Loucy (cell line): Measurements from ENCODE around the gene MYRIP.

Experiments used
- H2AFZ ChIP-seq: fragments of 200-600 bp; sonication (generic); 2 replicates; pipeline ENCODE4 v1.6.0; 2016; ENCODE audit warnings: antibody characterized with exemption, mild to moderate bottlenecking, low read length, moderate library complexity
- H3F3A ChIP-seq: fragments of 200-600 bp; 2 replicates; pipeline ENCODE4 v1.6.0; 2016; ENCODE audit warnings: antibody characterized with exemption, low read depth, mild to moderate bottlenecking
- H3K27me3 ChIP-seq: fragments of 200-600 bp; sonication (generic); 2 replicates; pipeline ENCODE4 v1.6.1; 2014; ENCODE audit warnings: low read length, mild to moderate bottlenecking; ENCODE audit not compliant: insufficient read depth, poor library complexity, severe bottlenecking
- H3K36me3 ChIP-seq: fragments of 200-600 bp; sonication (generic); 2 replicates; pipeline ENCODE4 v1.6.1; 2016; ENCODE audit warnings: low read length; ENCODE audit not compliant: insufficient read depth
- H3K4me1 ChIP-seq: fragments of 200-600 bp; sonication (generic); 2 replicates; pipeline ENCODE4 v1.5.1; 2014; ENCODE audit warnings: low read length, mild to moderate bottlenecking; ENCODE audit not compliant: insufficient read depth, poor library complexity, severe bottlenecking
- H3K4me2 ChIP-seq: fragments of 200-600 bp; sonication (generic); 2 replicates; pipeline ENCODE4 v1.6.0; 2014; ENCODE audit warnings: antibody characterized with exemption, low read length, low read depth, mild to moderate bottlenecking; ENCODE audit not compliant: poor library complexity, severe bottlenecking
- H3K4me3 ChIP-seq: fragments of 200-600 bp; sonication (generic); 2 replicates; pipeline ENCODE4 v1.5.1; 2014; ENCODE audit warnings: low read length, mild to moderate bottlenecking, mixed read lengths; ENCODE audit not compliant: poor library complexity, severe bottlenecking
- H3K79me2 ChIP-seq: fragments of 200-600 bp; sonication (generic); 2 replicates; pipeline ENCODE4 v1.6.1; 2014; ENCODE audit warnings: low read length; ENCODE audit not compliant: insufficient read depth
- H3K9ac ChIP-seq: fragments of 200-600 bp; sonication (generic); 2 replicates; pipeline ENCODE4 v1.6.0; 2014; ENCODE audit warnings: mild to moderate bottlenecking, low read depth, low read length, moderate library complexity; ENCODE audit not compliant: poor library complexity, severe bottlenecking
- H3K9me2 ChIP-seq: fragments of 200-600 bp; sonication (generic); replicated peaks from 2 replicates; pipeline ENCODE4 v1.6.1; 2016; ENCODE audit warnings: low read depth, low read length, mixed read lengths
- H3K9me3 ChIP-seq: fragments of 200-600 bp; sonication (generic); 2 replicates; pipeline ENCODE4 v1.6.1; 2014; ENCODE audit warnings: mild to moderate bottlenecking, antibody characterized with exemption, low read length, low read depth; ENCODE audit not compliant: insufficient read depth
- H4K20me1 ChIP-seq: fragments of 200-600 bp; sonication (generic); 2 replicates; pipeline ENCODE4 v1.6.0; 2014; ENCODE audit warnings: antibody characterized with exemption, low read length, mild to moderate bottlenecking; ENCODE audit not compliant: insufficient read depth, poor library complexity, severe bottlenecking
- EZH2phosphoT487 ChIP-seq: fragments of 200-600 bp; IDR thresholded peaks from 2 replicates; pipeline ENCODE4 v1.6.1; 2018; ENCODE audit warnings: antibody characterized with exemption, mild to moderate bottlenecking, moderate library complexity, borderline replicate concordance
- TF ChIP-seq, protein P1 (sequence below): fragments of 200-600 bp; sonication (generic); conservative IDR thresholded peaks from 2 replicates; pipeline ENCODE4 v1.5.1; 2014; ENCODE audit warnings: mild to moderate bottlenecking, antibody characterized with exemption, low read length

Gene MYRIP

DNA sequence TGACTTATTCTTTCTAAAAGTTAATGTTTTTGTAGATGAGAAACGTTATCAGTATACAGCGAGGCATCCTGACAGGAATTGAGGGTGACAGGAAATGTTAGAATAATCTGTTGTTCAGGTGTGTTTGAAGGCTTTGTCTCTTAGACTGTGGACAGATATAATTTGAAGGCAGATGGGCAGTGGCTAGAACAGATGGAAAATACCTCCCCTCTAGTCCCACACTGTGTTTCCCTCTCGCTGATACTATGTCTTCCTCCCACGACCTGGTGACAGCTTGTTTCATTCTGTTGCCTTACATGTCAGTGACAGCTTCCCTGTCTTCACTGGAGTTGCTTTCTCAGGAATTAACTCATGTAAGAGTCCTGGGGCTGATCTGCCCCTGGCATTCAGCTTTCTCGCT, 125.3 kb downstream of the MYRIP start:
- Histone ChIP-seq H3K4me2 (no peak overlapping the region), H4K20me1 (no peaks in the 10 kb centered on the region), H3F3A (no peaks in the 10 kb centered on the region), H2AFZ (no peak overlapping the region), H3K4me1 (no peaks in the 10 kb centered on the region), H3K9me2 (no peaks in the 10 kb centered on the region), H3K36me3 (no peaks in the 10 kb centered on the region), H3K9ac (no peak overlapping the region), H3K4me3 (no peak overlapping the region), H3K9me3 (no peaks in the 10 kb centered on the region), H3K27me3 (no peaks in the 10 kb centered on the region), H3K79me2 (no peaks in the 10 kb centered on the region)
- TF ChIP-seq, protein P1, sequence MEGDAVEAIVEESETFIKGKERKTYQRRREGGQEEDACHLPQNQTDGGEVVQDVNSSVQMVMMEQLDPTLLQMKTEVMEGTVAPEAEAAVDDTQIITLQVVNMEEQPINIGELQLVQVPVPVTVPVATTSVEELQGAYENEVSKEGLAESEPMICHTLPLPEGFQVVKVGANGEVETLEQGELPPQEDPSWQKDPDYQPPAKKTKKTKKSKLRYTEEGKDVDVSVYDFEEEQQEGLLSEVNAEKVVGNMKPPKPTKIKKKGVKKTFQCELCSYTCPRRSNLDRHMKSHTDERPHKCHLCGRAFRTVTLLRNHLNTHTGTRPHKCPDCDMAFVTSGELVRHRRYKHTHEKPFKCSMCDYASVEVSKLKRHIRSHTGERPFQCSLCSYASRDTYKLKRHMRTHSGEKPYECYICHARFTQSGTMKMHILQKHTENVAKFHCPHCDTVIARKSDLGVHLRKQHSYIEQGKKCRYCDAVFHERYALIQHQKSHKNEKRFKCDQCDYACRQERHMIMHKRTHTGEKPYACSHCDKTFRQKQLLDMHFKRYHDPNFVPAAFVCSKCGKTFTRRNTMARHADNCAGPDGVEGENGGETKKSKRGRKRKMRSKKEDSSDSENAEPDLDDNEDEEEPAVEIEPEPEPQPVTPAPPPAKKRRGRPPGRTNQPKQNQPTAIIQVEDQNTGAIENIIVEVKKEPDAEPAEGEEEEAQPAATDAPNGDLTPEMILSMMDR, result no peak
- TF ChIP-seq EZH2phosphoT487, result no peak

DNA sequence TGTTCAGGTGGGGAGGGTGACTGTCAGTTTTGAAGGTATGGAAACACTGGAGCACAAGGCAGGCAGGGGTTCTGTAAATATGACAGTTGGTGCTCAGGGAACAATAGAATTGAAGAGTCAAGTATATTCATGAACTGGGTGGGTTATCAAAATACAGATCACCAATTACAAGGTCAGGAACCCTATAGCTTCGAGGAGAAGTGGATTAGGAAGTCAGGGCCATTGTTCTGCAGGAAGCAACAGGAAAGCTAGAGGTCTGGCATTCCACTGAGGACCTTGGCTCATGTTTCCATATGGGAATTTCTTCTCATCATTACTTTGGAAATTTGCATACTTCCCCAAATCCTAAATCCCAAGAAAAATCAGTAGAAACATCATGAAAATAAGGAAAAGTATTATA, 125.9 kb downstream of the MYRIP start:
- Histone ChIP-seq H3K27me3 (no peaks in the 10 kb centered on the region), H3K4me2 (no peak overlapping the region), H3F3A (no peaks in the 10 kb centered on the region), H3K9ac (no peak overlapping the region), H3K4me1 (no peaks in the 10 kb centered on the region), H3K4me3 (no peak overlapping the region), H3K9me3 (no peaks in the 10 kb centered on the region), H2AFZ (no peak overlapping the region), H4K20me1 (no peaks in the 10 kb centered on the region), H3K79me2 (no peaks in the 10 kb centered on the region), H3K9me2 (no peaks in the 10 kb centered on the region), H3K36me3 (no peaks in the 10 kb centered on the region)
- no peak for TF ChIP-seq EZH2phosphoT487
- TF ChIP-seq, protein P1, result no peak

DNA sequence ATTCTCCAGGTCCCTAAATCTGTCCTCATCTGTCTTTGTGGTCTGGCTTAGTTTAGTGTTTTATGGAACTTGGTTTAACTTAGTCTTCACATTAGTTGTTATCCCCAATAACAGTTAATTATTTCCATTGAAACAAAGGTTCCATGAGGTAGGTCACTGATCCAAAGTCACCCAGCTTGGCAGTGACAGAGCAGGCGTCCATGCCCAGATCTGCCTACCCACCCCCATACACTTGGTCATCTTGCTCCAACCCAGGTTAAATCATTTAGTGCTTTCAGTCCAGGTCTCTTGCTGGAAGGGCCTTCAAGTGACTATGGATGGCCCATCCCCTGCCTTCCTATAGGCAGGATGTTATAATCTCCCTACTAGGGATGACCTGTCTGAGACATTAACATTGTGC, 127.4 kb downstream of the MYRIP start:
- no peaks in the 10 kb centered on the region for H3K36me3 ChIP-seq
- no peaks in the 10 kb centered on the region for H3K27me3 ChIP-seq
- no peaks in the 10 kb centered on the region for H3K79me2 ChIP-seq
- H2AFZ ChIP-seq, result 0 out of 2 replicates have a peak overlapping the region, but pooled peaks have one; percentile 30
- H3K9me2 ChIP-seq, result no peaks in the 10 kb centered on the region
- H3F3A ChIP-seq, result no peaks in the 10 kb centered on the region
- H3K9ac ChIP-seq, result no peak overlapping the region
- no peaks in the 10 kb centered on the region for H3K9me3 ChIP-seq
- H3K4me1 ChIP-seq, result no peaks in the 10 kb centered on the region
- H3K4me3 ChIP-seq, result no peak overlapping the region
- H3K4me2 ChIP-seq, result no peak overlapping the region
- H4K20me1 ChIP-seq, result no peaks in the 10 kb centered on the region
- no peak for TF ChIP-seq EZH2phosphoT487
- TF ChIP-seq, protein P1, result no peak
